ENCODE data around the gene PALLD. TPM values are rescaled to one million over a fixed set of nuclear protein-coding genes. Genes with fewer than 3 reads are reported as not detected.

PALLD gene
- total and polyA plus RNA-seq, 2 of the 8 experiments (the other 6 are each of a cell fraction or from before 2014, with no cell fraction given): 10.5 to 25.0 TPM

DNA sequence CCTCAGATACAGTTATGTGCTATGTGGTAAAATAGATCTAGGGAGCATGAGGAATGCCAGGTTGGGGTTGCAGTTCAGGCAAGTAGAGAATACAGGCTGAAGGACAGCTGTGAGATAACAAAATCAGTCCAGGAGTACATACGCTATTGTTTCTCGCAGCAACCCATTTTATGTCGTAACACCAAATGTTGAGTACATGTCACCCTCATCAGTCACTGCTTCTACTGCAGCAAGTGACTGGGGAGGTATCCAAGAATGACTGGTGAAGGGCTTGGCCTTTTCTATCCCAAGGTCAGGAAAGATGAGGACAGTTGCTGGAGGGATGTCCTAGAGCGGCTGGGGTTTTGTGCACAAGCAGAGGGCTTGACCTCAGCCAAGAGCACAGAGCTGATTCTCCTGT is 341.1 kb downstream of the PALLD start:
- Histone ChIP-seq H3K9me3 (ENCODE audit: insufficient read depth in 2 of 2, low read depth in 1 of 2, low read length in 1 of 2) (no peaks in the 10 kb centered on the region; a peak in 1 of 4 replicates), H3K9ac (replicated peaks in 1 of 4; ENCODE audit: extremely low read depth in 1 of 4, low read depth in 3 of 4, low read length in 3 of 4) (no peak overlapping the region), H3K4me1 (replicated peaks in 1 of 4; ENCODE audit: control insufficient read depth in 3 of 4, insufficient read depth in 4 of 4, low read length in 3 of 4) (peaks cover 0 to 27% (median 11%) of the 10 kb centered on the region in 4 experiments; a peak in 4 of 7 replicates), H3K23ac (ENCODE audit: insufficient read length) (no peak overlapping the region), H3K79me2 (ENCODE audit: control insufficient read depth in 1 of 2, insufficient read depth in 2 of 2, low read length in 2 of 2) (peaks cover 0 to 56% of the 10 kb centered on the region in 2 experiments; a peak in 2 of 4 replicates), H3K79me1 (ENCODE audit: low read depth, low read length) (no peaks in the 10 kb centered on the region), H2BK15ac (ENCODE audit: low read length) (peak overlapping the region; percentile 92), H2BK120ac (replicated peaks; ENCODE audit: low read depth, low read length) (peak overlapping the region; percentile 58), H3K27ac (ENCODE audit: low read depth, low read length) (peak overlapping the region; percentile 10; the same call in 1 of the 2 replicates), H3K18ac (ENCODE audit: extremely low read depth, low read length) (peak overlapping the region; percentile 14; the same call in 1 of the 2 replicates), H4K91ac (replicated peaks; ENCODE audit: insufficient read length, low read length) (peak overlapping the region; percentile 41), H3K36me3 (ENCODE audit: control insufficient read depth in 2 of 4, insufficient read depth in 4 of 4, low read length in 3 of 4) (0 out of 8 replicates have a peak, but pooled peaks cover 0 to 5% (median 0%) of the 10 kb centered on the region in 4 experiments), H3K4me2 (ENCODE audit: insufficient read depth in 1 of 2, low read depth in 2 of 2, low read length in 2 of 2) (no peak overlapping the region), H3K23me2 (ENCODE audit: low read depth, low read length) (no peaks in the 10 kb centered on the region; the same call in 1 of the 2 replicates), H3K4ac (replicated peaks; ENCODE audit: insufficient read length, low read depth, low read length) (no peak overlapping the region), H4K20me1 (replicated peaks in 1 of 2; ENCODE audit: control insufficient read depth in 1 of 2, insufficient read depth in 2 of 2, low read length in 2 of 2) (peaks cover 0 to 2% of the 10 kb centered on the region in 2 experiments), H2BK20ac (ENCODE audit: low read length) (peak overlapping the region; percentile 0; the same call in 1 of the 2 replicates), H2AFZ (ENCODE audit: low read length) (no peak overlapping the region), H3K14ac (ENCODE audit: insufficient read length) (no peak overlapping the region), H3K56ac (replicated peaks; ENCODE audit: insufficient read length, low read depth, low read length) (no peak overlapping the region), H2BK5ac (ENCODE audit: low read depth, low read length) (no peak overlapping the region), H4K8ac (ENCODE audit: extremely low read depth, insufficient read depth, low read length) (no peak overlapping the region), H3K4me3 (ENCODE audit: extremely low read depth in 1 of 4, insufficient read depth in 2 of 4, low read depth in 3 of 4, low read length in 4 of 4) (no peak overlapping the region), H2BK12ac (ENCODE audit: low read depth, low read length) (no peak overlapping the region; the same call in 1 of the 2 replicates), H2AK5ac (ENCODE audit: low read depth, low read length) (peak overlapping the region; percentile 79), H3K27me3 (replicated peaks in 1 of 4; ENCODE audit: control insufficient read depth in 3 of 4, extremely low read depth in 1 of 4, insufficient read depth in 3 of 4, low read length in 3 of 4) (no peaks in the 10 kb centered on the region; a peak in 2 of 7 replicates), H4K5ac (ENCODE audit: insufficient read length, low read depth, low read length) (no peak overlapping the region)
- ChIA-PET CTCF (ENCODE audit: partially characterized antibody) (interaction anchor here (0.7 to 1.7 kb wide), 6 partner anchors 9 to 113 kb away, joined by 3 to 6 read pairs (median 3); no protein-coding TSS in a partner anchor), POLR2A (ENCODE audit: partially characterized antibody) (interaction anchor here (0.8 to 2.4 kb wide), 6 partner anchors 9 to 75 kb away, joined by 3 to 11 read pairs (median 3); no protein-coding TSS in a partner anchor)
- DNase-seq (ENCODE audit: low read depth in 1 of 2, low spot score in 2 of 2) (no peak), FAIRE-seq (no peak)
- 93% methylated on average over 4 of the region's 4 CpGs; no CpG with 5 or more reads in 1 of the 2 experiments for WGBS, 2 experiments (ENCODE audit: extremely low coverage in 1 of 2, insufficient coverage in 1 of 2, insufficient read length in 1 of 2, insufficient replicate concordance in 2 of 2, low coverage in 1 of 2, low lambda C conversion rate in 2 of 2, missing lambda C conversion rate in 1 of 2)
- no peak for TF ChIP-seq EGR1 (IDR thresholded peaks at IDR 0.05; ENCODE audit: borderline replicate concordance, low read depth, low read length)
- no peak for TF ChIP-seq SIRT6 (IDR thresholded peaks at IDR 0.05; ENCODE audit: low read length)
- no peak for TF ChIP-seq SIN3A (conservative IDR thresholded peaks at IDR 0.05 in 1 of 2, IDR thresholded peaks at IDR 0.05 in 1 of 2; ENCODE audit: low read depth in 1 of 2, low read length in 2 of 2)
- no peak for TF ChIP-seq CHD1 (IDR thresholded peaks at IDR 0.05; ENCODE audit: low read depth, low read length)
- no peak for TF ChIP-seq POLR2AphosphoS5 (IDR thresholded peaks at IDR 0.05; ENCODE audit: low read depth, low read length)
- TF ChIP-seq SP2 (IDR thresholded peaks at IDR 0.05; ENCODE audit: low read length): no peak
- TF ChIP-seq TEAD4 (IDR thresholded peaks at IDR 0.05; ENCODE audit: low read depth, low read length): no peak
- no peak for TF ChIP-seq RAD21 (IDR thresholded peaks at IDR 0.05 in 1 of 2, conservative IDR thresholded peaks at IDR 0.05 in 1 of 2; ENCODE audit: low read depth in 2 of 2, low read length in 2 of 2)
- TF ChIP-seq ZNF274 (IDR thresholded peaks at IDR 0.05; ENCODE audit: borderline replicate concordance, extremely low read depth, low read length): no peak
- TF ChIP-seq, protein P1, sequence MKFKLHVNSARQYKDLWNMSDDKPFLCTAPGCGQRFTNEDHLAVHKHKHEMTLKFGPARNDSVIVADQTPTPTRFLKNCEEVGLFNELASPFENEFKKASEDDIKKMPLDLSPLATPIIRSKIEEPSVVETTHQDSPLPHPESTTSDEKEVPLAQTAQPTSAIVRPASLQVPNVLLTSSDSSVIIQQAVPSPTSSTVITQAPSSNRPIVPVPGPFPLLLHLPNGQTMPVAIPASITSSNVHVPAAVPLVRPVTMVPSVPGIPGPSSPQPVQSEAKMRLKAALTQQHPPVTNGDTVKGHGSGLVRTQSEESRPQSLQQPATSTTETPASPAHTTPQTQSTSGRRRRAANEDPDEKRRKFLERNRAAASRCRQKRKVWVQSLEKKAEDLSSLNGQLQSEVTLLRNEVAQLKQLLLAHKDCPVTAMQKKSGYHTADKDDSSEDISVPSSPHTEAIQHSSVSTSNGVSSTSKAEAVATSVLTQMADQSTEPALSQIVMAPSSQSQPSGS (IDR thresholded peaks at IDR 0.05; ENCODE audit: low read length): no peak
- TF ChIP-seq CTBP2 (IDR thresholded peaks at IDR 0.05; ENCODE audit: borderline replicate concordance, insufficient read depth, insufficient read length, low read length): no peak

All from H1 (cell line).